Measurements from ENCODE around the gene PRPF38B. TPM values are rescaled to one million over a fixed set of nuclear protein-coding genes. Genes with fewer than 3 reads are reported as not detected.

PRPF38B gene
- total and polyA plus RNA-seq, 10 of the 15 experiments (the other 5 are each of a cell fraction or from before 2014, with no cell fraction given): 32.9 to 79.2 (median 47.8) TPM

DNA sequence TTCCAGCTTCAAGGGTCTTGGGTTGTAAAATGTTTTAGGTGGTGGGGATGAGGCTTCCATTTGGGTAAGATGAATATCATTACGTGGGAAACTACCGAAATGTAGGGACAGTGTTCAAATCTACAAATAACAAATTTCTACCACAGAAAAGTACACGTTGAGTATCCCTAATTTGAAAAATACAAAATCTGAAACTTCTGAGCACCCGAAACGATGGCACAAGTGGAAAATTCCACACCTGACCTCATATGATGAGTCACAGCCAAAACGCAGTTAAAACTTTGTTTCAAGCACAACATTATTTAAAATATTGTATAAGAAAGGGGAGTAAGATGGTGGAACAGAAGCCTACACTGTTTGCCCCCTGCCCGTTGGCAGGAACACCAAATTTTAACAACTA is 22.4 kb upstream of the PRPF38B start (continued):
- TF ChIP-seq YY1 (IDR thresholded peaks at IDR 0.05; ENCODE audit: low read depth, low read length) (no peak), ZZZ3 (IDR thresholded peaks at IDR 0.05; ENCODE audit: control insufficient read depth, insufficient read length, low read depth) (no peak), CBFB (IDR thresholded peaks at IDR 0.05; ENCODE audit: low read depth) (no peak), ASH2L (IDR thresholded peaks at IDR 0.05; ENCODE audit: borderline replicate concordance, low read depth) (no peak), SIN3A (IDR thresholded peaks at IDR 0.05; ENCODE audit: low read depth, low read length) (no peak)

DNA sequence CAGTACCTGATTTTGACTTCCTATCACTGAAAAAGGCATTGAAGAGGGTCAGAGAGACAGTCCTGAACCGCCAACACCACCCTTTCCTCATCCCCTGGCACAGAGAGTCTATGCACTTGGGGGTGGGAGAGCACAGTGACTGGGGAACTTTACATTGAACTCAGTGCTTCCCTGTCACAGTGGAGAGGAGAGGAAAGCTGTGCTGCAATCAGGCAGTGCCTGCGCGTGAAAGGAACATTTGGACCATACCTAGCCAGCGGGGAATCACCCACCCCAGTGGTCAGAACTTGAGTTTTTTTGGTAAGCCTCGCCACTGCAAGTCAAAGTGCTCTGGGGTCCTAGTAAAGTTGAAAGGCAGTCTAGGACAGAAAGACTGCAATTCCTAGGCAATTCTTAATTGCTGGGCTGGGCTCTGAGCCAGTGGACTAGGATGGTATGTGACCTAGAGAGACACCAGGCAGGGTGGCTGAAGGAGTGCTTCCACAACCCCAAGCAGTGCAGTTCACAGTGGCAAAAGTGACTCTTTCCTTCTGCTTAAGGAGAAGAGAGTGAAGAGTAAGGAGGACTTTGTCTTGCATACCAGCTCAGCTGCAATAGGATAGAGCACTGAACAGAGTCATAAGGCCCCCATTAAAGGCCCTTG is 21.9 kb upstream of the PRPF38B start:
- in situ Hi-C loops (cut with MboI): no loop called here

More for the DNA sequence above, 21.9 kb upstream of the PRPF38B start:
- Histone ChIP-seq H3K4me1 (ENCODE audit: control insufficient read depth, insufficient read depth, low read length) (no peaks in the 10 kb centered on the region), H3K79me2 (ENCODE audit: control insufficient read depth, insufficient read depth, low read length) (no peaks in the 10 kb centered on the region), H3K27me3 (replicated peaks in 1 of 2; ENCODE audit: control insufficient read depth in 2 of 2, insufficient read depth in 2 of 2, low read length in 1 of 2) (no peaks in the 10 kb centered on the region), H3K27ac (ENCODE audit: control insufficient read depth, insufficient read depth) (no peak overlapping the region), H4K20me1 (ENCODE audit: control insufficient read depth, insufficient read depth) (no peaks in the 10 kb centered on the region), H3K9ac (ENCODE audit: control insufficient read depth, insufficient read depth, low read length) (no peak overlapping the region), H3K4me2 (ENCODE audit: control insufficient read depth, insufficient read depth) (no peak overlapping the region), H3K9me3 (replicated peaks; ENCODE audit: control insufficient read depth, insufficient read depth, low read length) (no peaks in the 10 kb centered on the region), H3K4me3 (no peak overlapping the region), H3K36me3 (ENCODE audit: control insufficient read depth in 2 of 2, insufficient read depth in 2 of 2, low read length in 1 of 2) (no peaks in the 10 kb centered on the region), H2AFZ (ENCODE audit: control insufficient read depth, low read depth, low read length) (no peak overlapping the region)
- ChIA-PET POLR2A (no interaction called here), CTCF (no interaction called here), RAD21 (ENCODE audit: unreplicated experiment) (no interaction called here), SMC1A (ENCODE audit: uncharacterized antibody, unreplicated experiment) (no interaction called here)
- TF ChIP-seq SREBF2 (IDR thresholded peaks at IDR 0.05; ENCODE audit: low read length): no peak
- no peak for TF ChIP-seq LARP7 (IDR thresholded peaks at IDR 0.05)
- TF ChIP-seq CHD4 (IDR thresholded peaks at IDR 0.05): no peak
- TF ChIP-seq MTA3 (IDR thresholded peaks at IDR 0.05; ENCODE audit: borderline replicate concordance, low read length): no peak
- DNase-seq (ENCODE audit: low read depth, low spot score): no peak
- FAIRE-seq: no peak
- 49% methylated on average over 5 of the region's 5 CpGs for WGBS (ENCODE audit: insufficient coverage, insufficient replicate concordance, low lambda C conversion rate, missing lambda C conversion rate)
- intact Hi-C loops (cut with micrococcal nuclease; ENCODE audit: unreplicated experiment): loop anchor here (10.0 kb wide), 1 partner anchor 55 kb away; no protein-coding TSS in a partner anchor
- ATAC-seq: no peak
- BruUV-seq (replicated peaks): no TSS peak
